HG02623 (cell line): ENCODE measurements around the gene SESN1.
"Not testable (repeated sequence)": the region's sequence is repeated elsewhere in the genome, so short reads cannot be mapped to it uniquely, and the experiment has no call there.

ENCODE experiments used
- ATAC-seq: cut with Tn5 transposase; IDR thresholded peaks from one replicate; pipeline ENCODE4 v1.9.1; 2021; ENCODE audit warnings: moderate library complexity; ENCODE audit not compliant: unreplicated experiment

SESN1 gene

DNA sequence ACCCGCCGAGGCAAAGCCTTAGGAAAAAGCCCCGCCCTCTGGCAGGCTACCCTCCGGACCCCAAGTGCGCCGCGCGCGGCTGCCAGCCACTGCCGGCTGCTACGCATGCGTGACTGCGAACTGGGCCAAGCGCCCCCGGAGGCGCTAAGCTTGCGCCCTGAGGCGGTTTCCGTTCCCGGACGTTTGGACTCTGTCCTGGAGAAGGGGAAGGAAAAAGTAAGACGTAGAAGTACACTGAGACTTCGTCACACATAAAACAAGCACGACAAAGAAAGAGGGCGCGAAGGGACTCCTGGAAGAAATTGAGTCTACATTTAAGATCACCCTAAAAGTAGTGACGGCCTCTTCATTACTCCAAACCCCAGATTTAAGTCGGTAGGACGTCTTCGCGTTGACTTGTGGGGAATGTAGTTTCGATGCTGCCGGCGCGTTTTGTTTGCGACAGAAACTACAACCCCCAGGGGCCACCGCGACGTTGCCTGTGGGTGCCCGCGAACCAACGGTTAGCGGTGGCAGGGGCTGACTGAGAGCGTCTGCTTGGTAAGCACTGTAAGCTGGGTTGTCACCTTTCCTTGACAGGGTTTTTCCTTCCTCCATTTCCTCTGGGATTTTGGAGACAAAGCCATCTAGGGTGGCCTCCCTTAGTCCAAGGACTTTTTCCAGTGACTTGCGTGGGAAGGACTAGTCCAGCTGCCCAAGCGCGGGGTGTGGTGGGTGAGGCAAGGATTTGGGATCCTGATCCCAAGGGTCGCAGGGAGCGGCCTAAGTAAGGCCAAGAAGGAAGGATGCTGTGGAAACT, 589 bp upstream of the SESN1 start, which contains the start of gene CEP57L1:
Gene CEP57L1 (plus strand): TSS at position 472 of the 799 bp plus-strand sequence. CDS start 49,715 bp downstream, outside the sequence.
- ATAC-seq, result peak; percentile 65

DNA sequence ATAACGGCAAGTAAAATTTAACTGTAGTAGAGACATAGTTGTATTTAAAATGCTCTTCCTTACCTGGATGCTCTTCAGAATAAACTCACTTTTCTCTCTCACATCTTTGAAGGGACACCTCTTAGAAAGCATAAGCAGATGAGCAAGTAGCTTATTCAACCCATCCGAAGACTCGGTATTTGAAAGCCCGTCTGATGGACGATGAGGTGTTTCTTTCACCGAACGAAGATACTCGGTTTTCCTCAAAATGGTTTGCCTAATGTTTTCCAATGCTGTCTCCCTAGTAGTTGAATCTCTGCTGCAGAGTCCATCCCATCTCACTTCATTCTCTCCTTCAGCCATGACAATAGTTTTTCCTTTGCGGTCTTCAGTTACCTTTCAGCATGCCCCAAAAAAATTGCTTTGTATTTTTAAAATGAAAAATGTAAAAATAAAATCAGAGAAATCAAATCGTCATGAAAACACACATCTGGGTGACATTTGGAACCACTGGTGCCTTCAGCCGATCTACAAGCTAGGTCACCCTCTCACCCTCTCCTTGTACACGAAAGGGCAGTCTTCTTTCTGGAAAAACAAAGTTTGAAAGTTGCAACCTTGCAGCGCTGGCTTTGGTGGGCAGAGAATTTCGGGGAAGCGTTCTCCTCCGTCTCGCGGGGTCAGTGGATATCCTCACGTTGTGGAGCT, 772 bp downstream of the SESN1 start:
- no peak for ATAC-seq

DNA sequence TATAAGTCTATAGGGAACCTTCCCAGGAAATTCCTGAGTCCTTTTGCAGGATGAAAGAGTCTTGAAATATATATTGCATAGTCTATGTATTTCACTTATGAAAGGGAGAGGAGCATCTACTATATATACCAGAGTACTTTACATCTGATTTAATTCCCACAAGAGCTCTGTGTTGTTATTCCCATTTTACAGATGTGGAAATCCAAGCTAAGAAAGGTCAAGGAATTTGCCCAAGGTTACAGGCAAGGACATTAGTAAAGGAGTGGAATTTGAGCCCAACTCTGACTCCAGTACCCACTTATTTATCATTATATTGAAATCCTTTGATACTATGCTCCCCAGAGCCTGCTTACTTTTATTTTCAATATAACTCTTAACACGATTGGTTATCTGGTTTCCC, 2.6 kb downstream of the SESN1 start:
- no peak for ATAC-seq

DNA sequence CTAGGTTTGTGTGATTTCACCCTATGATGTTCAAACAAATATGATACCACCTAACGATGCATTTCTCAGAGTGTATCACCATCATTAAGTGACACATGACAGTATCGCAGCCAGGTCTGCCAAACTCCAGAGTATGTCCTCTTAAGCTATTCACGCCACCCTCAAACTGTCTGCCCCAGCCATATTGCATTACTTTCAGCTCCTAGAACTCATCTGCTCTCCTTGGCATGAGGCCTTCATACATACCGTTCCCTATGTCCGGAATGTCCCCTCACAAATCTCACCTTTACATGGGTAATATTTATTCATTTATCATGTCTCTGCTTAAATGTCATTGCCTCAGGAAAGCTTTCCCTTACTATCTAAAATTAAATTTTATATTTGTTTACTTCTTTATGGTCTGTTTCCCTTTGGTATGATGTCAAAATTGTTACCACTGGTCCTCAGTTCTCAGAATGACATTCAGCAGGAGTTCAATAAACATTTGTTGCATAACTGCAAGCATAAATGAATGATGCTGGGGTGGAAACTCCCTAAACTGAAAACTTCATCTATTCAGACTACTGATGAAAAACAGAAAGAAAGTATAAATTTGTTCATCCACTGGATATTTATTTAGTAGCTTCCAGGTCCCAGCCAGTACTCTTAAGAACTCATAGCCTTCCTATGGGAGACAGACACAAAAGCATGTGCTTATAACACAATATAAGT, 3.2 kb downstream of the SESN1 start:
- ATAC-seq, result no peak

DNA sequence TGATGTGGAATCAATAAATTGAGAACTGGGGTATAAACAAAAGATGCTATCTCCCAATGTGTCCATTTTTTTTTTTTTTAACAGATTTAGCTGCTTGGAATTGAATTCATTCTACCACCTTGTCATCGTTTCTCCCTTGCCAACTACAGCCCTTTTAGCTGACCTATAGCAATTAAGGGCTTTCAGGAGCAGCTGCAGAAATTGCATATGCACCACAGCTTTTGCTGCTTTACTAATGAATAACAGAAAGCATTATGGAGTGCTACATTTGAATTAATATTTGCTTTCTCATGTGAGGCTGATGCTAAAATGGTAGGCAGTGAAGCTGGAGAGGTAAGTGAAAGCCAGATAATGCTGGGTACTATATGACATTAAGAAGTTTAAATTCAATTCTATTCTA, 5.7 kb downstream of the SESN1 start:
- ATAC-seq, result no peak

DNA sequence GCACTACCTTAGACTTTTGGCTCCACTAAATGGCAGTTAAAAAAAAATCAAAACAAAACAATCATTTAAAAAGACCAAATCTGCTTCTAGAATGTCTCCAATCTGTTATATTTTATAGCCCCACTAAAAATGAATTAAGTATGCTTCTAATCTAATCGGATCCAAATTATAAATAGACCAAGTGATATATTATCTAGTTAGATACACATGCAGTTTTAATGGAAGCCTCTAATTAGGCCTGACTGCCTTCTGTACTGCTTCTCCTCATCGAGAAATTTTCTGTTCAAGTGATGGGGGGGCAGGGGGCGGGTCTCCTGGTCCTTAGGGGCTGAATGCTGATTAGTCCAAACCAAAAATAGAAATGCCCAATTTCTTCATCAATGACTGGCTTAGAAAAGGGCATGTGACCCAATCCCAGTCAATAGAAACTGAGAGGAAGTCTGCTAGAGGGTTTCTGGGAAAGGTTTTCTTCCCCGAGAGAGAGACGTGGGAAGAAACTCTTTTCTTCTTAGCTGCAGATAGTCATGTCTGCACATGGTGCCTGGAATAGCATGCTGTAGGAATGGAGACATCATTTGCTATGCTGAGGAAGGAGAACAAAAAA, 6.9 kb downstream of the SESN1 start:
- no peak for ATAC-seq

DNA sequence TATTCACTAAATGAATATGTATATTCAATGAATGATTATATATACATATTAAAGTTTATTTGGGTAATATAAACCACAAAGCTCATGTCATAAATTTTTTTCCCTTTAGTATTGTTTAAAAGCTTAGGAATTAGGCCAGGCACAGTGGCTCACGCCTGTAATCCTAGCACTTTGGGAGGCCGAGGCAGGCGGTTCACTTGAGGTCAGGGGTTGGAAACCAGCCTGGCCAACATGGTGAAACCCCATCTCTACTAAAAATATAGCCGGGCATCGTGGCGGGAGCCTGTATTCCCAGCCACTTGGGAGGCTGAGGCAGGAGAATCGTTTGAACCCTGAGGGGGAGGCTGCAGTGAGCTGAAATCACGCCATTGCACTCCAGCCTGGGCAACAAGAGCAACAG, 10.5 kb downstream of the SESN1 start:
- ATAC-seq, result not testable (repeated sequence)

DNA sequence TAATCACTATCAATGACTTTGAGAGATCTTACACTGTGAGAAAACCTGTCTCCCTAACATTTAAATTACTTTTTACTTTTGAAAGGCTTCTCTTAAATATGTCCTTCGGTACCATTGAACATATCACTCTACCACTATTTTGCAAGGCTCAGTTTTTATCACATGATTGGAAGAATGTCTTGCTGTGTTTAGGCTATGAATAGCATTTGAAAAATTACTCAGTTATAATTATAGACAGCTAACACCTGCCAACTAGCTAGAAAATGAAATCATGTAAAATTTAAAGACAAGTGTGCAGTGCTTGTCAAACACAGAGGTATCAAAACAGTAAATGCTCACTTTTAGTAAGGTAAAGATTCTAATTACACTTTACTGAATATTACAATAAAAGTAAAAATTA, 11.0 kb downstream of the SESN1 start:
- ATAC-seq, result no peak

DNA sequence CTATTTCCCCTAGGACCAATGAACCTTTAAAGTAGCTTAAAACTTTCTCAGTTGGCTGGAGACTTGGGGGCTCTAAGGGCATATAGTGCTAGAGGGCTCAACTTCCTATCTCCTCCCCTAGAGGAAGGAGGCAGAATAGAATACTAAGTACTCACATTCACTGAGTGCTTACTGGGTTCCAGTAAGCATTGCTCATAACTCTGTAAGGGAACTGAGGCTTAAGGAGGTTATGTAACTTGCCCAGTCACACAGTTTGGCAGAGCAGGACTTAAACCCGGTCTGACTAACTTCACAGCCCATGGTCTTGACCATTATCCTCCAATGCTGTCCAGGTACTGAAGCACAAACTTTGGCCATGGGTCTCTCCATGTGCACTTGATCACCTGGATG, 12.5 kb downstream of the SESN1 start:
- no peak for ATAC-seq

DNA sequence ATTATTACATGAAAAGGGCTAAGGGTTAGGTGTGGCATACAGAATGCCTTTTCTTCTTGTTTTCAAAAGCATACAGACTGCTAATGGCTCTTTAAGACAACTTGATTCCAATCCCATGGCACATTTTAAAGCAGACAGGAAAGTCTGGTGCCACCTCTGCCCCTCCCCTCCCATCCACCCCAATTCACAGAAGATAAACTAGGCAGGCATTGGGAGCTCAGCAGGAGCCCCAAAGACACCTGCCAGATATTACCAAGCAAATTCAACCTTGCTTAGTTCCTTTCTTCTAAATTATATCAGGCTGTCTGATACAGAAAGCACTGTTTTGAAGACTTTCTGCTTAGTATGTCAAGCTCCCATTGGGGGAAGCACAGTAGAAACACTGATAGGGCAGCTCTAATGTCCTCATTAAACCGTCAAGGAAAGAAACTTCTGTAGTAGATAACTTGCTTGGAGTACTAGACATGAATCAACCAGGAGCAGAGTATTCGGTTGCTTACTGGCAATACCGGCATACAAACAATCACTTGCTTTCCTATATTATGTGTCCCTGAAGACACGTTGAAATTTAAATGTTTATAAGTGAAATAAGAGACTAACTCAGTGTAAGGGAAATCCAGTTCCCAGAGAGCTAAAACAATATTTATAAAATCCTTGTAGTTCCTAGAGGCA, 13.0 kb downstream of the SESN1 start:
- no peak for ATAC-seq

DNA sequence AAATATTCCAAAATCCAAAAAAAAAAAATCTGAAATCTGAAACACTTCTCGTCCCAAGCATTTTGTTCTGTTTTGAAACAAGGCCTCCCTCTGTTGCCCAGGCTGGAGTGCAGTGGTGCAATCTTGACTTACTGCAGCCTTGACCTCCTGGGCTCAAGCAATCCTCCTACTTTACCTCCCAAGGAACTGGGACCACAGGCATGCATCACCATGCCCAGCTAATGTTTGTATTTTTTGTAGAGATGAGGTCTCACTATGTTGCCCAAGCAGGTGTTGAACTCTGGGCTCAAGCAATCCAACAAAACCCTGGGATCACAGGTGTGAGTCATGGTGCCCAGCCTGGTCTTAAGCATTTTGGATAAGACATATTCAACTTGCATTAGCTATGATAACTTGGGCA, 13.6 kb downstream of the SESN1 start:
- ATAC-seq, result no peak

DNA sequence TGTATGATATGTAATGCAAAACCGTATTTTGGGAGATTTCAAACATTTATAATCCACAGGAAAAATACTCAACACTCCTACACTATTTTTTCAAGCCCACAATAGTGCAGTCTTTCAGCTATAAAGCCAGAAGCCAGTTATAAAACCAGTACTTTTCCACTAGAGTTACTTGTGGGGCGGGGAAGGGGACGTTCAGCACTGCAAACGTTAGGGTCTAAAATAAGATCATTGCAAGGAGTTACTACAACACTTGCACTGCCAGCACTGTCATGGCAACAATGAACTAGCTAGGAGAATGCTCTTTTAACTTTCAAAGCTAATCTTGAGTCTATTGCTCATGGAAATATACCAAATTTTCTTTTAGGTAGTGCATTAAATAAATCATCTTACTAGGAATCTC, 14.7 kb downstream of the SESN1 start:
- ATAC-seq, result no peak

DNA sequence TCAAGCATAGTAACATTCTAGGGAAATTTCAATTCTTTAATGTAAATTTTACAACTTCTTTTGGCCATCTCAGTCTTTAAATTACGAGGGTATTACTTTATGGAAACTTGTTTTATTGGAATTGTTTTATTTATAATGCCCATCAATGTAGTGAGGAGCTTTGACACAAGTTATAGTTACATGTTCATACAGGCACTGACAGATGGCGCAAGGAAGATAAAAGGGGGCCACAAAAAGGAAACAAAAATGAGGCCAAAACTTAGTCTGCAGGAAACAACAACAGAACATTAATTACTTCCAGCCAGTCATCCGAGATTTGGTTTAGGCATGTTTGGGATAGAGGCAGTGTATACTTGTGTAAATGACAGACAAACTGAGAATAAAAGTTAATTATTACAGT, 18.3 kb downstream of the SESN1 start:
- no peak for ATAC-seq

DNA sequence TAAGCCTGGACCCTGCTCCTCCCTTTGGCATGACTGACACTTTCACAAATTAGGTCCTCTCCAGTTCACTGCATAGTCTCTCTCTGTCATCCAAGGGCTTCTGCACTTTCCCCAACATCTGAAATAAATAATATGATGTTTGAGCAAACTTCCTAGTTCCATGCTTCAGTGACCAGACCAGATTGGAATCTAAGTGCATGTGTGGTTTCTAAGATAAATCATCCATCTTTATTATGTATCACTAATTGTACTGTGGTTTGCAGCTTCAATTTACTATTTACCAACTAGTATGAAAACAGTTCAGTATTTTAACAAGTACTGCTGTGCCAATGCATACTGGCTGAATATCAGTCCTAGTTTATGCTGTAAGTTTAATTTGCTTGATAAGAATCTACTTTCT, 18.7 kb downstream of the SESN1 start:
- no peak for ATAC-seq

DNA sequence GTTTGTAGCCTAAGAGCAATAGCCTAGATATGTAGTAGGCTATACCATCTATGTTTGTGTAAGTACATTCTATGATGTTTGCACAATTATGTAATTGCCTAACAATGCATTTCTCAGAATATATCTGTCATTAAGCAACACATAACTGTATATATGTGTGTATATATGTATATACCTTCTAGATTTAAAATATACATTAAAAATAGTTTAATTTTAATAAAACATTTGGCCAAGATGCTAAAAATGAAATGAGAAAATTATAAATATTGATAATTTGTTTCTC, 20.6 kb downstream of the SESN1 start:
- ATAC-seq, result no peak

DNA sequence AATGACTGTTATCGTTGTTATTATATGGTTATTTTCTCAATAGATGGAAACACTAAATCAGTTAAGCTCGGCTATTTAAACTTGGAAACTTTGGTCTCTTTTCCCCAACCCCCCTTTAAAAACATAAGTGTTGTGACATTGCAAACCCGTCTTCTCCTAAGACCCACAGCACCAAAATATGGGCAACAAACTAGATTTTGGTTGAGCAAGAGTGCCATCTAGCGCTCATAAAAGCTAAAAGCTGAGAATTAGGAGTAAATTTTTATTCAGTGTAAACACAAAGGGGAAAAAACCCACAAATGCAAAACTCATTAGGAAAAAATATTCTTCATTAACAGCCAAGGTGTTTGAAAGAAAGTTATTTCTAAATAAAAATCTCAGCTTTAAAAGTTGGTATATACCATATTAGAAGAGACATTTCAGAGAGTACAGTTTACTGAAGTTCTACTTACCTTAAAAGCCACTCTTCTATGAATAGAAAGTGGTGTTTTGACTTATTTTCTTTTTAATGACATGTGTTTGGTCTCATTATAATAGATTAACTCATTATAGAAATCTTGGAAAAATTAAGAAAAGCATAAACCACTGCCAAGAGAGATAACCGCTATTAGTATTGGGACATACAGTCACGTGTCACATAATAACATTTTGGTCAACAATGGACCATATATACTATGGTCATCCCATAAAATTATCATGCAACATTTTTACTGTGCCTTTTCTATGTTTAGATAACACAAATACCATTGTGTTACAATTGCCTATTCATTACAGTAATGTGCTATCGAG, 21.1 kb downstream of the SESN1 start:
- no peak for ATAC-seq

DNA sequence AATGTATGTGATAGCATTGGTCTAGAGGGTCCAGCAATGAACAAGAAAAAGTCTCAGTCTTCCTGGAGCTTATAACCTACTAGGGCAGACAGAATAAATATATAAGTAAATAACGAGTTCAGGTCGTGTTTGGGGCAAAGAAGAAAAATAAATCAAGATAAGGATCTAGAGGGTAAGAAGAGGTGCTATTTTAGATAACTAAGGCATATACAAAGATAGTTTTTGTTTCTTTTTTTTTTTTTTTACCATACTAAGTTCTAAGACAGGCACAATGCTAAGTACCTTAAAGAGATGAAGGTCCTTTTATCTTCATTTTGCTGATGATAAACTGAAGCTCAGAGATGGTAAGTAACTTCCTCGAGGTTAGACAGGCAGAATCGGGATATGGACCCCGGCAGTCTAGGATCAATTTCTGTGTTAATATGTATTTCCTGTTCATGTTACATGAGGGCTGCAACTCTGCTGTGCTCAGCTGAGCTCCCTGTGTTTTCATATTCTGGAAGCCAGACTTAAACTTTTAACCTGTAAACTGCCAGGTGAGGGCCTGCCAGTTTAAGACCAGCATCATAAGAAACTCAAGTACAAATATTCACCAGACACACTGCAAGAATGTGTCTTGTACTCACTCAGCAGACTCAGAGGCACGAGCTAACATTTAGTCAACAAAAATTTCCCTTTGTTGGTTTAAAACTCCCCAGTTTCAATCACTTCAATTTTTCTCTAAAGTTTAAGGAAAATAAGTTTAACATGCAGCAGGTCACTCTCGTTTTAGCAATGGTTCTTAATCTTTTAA, 23.3 kb downstream of the SESN1 start:
- ATAC-seq, result no peak

DNA sequence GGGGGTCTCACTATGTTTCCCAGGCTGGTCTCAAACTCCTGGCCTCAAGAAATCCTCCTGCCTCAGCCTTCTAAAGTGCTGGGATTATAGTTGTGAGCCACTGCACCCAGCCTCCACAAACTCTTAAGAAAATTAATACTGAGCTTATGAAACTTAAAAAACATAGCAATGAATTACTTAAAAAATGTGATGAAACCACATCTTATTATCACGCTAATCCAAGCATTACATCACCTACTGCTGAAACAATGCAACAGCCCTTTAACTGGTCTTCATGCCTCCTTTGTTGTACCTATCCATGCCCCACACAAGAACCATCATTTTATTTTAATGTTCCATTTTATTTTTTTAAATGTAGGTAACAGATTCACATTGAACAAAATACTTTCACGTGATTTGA, 24.9 kb downstream of the SESN1 start:
- no peak for ATAC-seq

DNA sequence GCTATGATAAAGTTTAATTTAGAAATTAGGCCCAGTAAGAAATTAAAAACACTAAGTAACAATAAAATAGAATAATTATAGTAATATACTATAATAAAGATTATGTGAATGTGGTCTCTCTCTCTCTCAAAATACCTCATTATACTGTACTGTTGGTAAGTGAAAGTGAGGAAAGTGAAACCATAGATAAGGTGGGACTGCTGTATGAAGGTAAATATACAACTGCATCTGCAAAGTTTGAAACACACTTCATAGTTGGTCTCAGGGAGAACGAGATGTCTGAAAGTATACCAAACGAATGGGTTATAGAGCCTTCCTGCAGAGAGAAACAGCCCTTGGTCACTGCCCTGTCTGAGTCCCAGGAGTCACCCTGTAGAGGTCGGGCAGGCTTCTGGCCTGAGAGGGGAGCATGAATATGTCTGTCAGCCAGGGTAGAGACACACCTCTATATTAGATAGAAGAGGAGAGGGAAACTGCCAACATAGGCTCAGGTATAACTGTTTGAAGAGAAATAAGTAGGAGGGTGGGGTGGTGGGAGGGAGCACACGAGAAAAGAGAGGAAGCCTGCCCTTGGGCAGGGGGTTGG, 31.8 kb downstream of the SESN1 start:
- no peak for ATAC-seq
